OCI-M1 (cell line): Measurements from ENCODE around the gene LBR.

ENCODE experiments used
- DNase-seq: peaks from one replicate; lab custom pipeline; 2025; lab: John Stamatoyannopoulos, UW

Gene LBR

GRCh38 chr1:225445639-225446594 is 18.1 kb upstream of the LBR start:
- DNase-seq = peak; percentile 48

DNA sequence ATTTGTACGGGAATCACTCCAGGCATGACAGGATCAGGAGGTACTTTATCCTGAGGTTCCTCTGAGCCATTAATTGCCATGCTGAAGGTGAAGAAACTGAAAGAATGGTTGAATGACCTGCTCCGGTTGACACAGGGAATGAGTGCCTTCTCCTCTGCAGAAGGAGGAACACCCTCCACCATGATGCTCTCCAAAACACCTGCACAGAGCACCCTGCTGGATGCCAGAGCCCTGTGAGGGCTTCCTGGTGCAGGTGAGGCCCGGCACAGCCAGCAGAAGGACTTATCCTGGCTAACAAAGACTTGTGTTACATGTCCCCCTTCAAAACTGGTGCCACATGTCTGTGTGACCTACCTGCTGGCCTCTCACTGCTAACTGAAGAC is 14.3 kb upstream of the LBR start:
- DNase-seq = no peak

DNA sequence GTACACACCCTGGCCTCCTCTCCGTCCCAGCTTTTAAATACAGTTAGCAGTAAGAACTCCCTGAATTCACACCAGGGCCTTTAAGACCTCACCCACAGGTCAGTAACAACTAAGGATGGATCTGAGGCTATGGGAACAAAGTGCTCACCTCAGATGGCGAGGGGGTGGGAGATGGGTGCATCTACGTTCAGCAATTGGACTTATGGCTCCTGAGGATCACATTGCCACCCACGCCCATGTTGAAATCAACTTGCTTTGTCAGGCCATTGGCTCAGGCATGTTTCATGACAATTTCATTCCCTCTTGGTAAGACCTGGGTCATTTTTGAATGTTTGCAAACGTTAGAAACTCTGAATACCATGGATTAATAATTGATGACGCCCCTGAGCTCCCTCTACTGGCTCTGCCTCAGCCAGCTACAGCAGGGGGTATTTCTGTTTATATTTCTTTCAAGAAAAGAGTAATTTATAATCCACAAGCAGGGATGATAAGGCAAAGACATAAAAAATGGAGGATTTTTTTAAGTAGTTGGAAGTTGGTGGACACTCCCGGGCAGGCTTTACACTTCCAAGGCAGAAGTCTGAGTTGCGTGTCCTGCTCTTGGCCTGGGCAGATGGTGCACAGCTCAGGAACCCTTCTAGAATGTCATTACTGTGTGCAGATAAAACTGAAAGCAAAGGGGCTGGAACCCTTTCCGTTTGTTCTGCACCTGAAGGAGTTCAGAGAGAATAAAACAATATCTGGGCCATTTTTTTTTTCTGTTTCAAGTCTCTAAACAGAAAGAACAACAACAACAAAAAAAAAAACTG is 13.7 kb upstream of the LBR start:
- peak; percentile 43 for DNase-seq

DNA sequence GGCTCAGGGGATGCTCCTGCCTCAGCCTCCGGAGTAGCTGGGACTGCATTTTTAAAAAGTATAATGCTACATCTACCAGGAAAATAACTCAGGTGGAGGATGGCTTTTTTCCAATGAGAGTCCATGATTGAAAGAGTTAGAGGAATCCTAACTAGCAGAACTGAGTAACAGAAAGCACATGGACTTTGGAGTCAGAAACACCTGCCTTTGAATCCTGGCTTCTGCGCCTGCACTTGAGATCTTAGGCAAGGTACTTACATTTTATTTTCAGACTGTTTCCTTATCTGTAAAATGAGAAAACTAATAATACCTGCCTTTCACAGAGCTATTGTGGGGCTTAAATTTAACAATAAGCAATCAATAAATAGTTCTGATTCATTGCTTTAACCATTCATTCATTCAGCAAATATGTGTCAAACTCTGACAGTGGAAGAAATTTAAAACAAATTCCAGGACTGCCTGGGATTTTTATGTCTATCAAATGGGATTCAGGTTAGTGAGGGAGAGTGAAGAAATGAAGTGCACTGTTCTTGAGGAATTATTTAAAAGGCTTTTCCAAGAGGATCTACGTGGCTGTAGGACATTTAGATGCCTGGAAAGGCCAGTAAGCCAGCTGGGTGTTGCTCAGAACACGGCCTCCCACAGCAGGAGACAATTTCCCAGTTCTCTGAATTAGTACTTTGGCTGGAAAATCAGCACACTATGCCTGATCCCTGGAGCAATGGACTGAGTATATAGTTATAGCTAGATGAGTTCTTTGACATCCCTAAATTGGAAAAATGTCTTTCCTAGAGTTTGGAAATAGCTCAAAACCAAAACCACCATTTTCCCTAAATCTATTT is 12.8 kb upstream of the LBR start:
- DNase-seq = no peak

DNA sequence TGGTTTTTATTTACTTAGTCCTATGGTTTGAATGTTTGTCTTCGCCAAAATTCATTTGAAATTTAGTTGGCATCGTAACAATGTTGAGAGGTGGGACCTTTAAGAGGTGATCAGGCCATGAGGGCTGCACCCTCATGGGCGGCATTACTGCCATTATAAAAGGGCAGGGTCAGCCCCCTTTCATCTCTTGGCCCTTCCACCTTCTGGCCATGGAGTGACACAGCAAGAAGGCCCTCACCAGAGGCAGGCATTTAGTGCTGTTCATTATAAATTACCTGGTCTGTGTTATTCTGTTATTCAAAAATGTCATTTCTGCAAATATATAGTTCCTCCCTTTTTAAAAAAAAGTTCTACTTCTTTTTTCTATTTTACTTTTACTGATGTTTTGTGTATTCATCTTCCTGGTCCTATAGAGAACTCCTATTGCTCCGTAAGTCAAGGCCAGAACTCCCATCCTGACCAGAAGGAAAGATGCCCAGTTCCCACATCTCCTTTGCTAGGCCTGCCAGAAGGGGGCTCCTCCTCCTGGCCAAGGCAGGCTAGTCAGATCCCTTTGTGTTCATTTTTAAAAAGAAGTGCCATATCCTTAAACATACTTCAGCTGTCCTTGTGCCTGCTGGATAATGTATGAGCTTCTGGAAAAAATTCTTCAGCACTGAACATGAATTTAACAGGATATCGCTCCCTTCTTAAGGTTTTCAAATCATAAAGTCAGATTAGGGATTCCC is 10.0 kb upstream of the LBR start:
- DNase-seq = peak; percentile 49

GRCh38 chr1:225435957-225436392 is 8.1 kb upstream of the LBR start:
- no peak for DNase-seq

DNA sequence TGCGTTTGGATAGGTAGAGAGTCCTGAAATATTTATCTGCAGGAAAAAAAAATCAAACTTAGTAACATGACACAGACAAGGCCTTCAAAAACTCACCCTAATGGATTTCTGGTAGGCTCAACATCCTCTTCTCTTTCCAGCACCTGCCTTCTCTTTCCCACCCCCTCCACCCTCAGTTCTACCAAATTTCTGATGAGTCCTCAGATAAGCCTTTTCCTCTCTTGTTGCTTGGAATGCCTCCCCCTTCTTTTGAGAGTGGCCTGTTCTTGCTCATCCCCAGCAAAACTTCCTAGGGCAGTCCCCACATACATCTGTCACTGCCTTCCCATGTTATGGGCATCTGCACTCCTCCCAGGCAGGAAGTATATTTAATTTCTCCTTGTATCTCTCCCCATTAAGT is 7.6 kb upstream of the LBR start:
- DNase-seq = no peak

GRCh38 chr1:225435076-225435475 is 7.2 kb upstream of the LBR start:
- no peak for DNase-seq

DNA sequence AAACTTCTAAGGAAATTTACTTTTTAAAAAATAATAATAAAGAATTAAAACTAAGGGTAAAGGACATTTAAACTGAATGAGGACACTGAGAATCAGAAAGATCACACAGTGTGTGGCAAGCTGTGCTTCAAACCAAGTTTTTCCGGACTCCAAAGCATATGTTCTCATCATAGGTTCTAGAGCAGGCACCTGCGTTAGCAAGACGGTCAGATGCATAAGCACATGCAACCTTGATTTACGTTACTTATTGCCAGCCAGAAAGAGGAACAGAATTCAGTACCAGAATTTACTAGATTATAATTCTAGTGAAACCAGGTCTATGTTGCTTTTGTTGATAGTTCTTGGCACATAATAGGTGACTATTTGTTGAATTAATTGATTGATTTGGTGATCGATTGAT is 6.2 kb upstream of the LBR start:
- no peak for DNase-seq

- DNase-seq = no peak
Measured at GRCh38 chr1:225431081-225431863, 3.4 kb upstream of the LBR start.

- no peak for DNase-seq
Measured at GRCh38 chr1:225430301-225430700, 2.5 kb upstream of the LBR start.

DNA sequence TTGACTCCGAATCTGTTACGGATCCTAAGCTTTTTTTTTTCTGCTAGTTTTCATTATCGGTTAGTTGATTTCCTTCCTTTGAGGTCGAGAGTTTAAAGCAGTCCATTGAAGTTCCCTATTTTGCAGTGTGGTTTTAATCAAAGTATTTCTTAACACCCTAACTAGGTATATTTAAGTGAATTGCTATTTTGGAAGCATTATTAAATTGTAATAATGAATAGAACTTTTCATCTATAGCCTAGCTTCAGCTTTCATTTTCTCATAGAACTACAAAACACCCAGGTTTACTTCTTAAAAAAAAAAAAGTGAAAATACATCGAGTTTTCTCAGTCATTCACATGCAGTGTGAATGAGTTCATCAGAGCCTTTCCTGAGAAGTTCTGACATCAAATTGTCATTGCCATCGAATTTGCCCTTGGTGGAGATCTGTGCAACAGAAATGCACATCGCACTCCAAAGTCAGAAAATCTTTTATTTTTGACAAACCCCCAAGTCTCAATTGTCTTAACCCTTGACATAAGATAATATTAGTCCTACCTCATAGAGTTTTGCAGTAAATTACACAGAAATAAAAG is 1.1 kb upstream of the LBR start:
- DNase-seq = no peak

DNA sequence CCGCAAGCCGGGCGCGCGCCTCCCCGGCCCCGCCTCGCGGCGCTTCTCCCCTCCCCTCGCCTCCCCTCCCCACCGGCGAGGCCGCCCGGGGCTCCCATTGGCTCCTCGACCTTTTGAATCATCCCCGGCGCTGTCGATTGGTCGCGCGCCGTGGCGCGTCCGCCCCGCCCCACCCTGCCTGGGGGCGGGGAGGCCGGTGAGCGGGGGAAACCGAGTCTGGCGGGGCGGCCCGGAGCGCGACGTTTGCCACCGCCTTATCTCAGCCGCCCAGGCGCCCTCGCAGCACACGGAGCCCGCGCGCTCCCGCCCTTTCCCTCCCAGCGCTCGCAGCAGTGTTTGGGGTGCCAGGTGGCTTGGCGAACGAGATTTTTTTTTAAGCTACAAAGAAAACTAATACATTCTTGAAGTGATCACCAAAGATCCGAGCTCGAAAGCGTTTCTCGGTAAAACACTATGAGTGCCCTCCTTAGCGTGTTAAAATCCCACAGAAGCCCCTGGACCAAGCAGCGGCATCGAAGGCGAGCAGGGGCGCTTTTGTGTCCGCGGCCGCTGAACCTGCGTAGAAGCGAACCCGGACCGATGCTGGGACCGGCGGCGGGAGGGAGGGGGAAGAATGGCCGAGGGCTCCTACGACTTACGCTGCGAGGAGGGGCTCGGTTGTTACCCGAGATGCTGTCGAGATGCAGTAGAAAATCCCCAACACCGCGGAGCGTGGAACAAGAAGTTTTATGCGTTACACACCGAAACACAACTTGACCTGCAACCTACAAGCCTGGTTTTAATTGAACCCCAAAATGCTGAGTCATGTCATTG is 436 bp upstream of the LBR start:
- peak; percentile 98 for DNase-seq

DNA sequence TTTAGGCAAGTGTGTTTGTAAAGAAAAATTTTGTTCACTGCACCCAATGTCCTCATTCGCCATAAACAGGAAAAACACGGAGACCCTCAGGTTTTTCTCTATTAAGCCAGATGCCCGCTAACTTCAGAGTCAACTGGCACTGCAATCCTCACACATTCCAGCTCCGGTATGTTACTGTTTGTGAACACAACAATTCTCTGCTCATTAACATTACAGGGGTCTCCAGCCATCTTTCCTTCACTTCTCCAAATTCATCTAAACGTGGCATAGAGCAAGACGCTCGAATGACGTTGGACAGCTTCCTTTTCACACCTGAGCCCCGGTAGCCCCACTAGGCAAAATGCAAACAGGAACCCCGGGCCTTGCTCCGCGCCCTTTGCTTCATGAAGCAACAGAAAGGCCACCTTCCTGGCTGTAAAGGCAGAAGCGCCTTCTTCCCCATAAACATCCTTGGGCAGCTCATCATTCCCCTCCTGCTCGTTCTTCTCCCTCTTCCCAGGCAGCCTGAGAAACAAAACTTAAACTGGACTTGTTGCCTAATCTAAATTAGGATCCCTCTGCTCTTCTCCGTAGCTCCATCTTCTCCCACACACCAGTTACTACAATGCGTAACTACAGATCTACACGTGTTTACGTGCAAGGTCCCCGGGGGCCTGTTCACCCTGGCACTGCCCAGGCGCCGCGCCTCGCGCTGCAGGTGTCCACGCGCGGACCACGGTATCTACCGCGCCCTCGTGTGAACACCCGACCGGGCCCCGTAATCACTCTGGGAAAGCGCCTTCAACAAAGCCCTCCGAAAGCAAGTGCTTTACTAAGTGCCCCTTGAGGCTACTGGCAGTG is 1.2 kb downstream of the LBR start:
- peak; percentile 61 for DNase-seq

DNA sequence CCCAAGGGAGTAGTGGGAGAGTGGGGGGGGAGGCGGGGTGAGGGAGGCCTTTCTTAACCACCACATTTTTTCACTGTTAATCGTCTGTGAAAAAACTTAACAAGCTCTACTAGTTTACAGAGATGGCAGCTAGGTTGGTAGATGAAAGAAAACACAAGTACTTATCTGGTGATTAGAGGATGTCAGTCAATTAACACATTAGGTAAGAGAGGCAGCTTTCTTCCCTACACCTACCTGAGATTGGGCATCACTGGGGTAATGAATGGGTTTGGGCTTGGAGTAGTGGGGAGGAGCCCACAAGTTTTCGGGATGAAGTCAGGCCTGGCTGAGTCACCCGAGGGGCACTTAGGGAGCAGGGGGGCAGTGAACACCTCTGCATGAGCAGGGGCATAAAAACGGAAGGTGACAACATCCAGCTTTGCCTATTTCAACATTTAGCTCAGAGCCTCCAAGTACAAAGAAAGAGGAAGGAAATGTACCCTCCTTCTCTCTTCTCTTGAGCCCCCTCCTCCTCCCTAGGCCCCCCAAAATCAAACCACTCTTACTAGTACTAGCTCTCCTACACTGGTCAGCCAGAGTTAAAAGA is 2.5 kb downstream of the LBR start:
- peak; percentile 34 for DNase-seq

DNA sequence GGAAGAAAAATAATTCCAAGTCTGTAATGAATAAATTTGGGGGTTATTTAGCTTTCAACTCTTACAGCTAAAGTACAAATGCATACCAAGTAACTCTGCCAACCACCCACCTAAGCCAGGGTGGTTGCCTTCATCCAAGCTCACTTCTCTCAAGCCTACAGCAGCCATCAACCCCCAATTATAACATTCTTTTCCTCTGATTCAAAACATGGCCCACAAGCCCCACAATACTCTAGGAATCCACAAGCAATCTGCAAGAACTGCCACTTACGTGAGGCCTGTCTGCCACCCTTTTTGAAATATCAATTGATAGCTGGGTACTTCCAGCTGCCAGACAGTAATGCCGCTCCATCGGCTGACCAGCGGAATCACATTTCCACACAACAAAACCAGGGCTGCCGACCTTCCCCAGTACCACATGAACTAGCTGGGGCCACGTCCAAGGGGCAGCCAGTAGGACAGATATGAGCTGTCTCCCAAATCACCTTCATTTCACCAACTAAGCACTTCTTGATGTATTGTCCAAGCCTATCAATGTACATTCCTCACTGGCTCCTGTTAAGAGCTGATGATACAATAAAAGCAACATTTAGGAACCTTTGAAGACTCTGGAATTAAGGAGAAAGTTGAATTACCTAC is 3.2 kb downstream of the LBR start:
- DNase-seq = no peak

- DNase-seq = no peak
Measured at GRCh38 chr1:225423518-225423855, 4.4 kb downstream of the LBR start.
